ENCODE results near the gene ELP4.

GRCh38 chr11:31598454-31598853, 88.9 kb downstream of the ELP4 start:
- TF ChIP-seq, protein P1, sequence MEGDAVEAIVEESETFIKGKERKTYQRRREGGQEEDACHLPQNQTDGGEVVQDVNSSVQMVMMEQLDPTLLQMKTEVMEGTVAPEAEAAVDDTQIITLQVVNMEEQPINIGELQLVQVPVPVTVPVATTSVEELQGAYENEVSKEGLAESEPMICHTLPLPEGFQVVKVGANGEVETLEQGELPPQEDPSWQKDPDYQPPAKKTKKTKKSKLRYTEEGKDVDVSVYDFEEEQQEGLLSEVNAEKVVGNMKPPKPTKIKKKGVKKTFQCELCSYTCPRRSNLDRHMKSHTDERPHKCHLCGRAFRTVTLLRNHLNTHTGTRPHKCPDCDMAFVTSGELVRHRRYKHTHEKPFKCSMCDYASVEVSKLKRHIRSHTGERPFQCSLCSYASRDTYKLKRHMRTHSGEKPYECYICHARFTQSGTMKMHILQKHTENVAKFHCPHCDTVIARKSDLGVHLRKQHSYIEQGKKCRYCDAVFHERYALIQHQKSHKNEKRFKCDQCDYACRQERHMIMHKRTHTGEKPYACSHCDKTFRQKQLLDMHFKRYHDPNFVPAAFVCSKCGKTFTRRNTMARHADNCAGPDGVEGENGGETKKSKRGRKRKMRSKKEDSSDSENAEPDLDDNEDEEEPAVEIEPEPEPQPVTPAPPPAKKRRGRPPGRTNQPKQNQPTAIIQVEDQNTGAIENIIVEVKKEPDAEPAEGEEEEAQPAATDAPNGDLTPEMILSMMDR (conservative IDR thresholded peaks at IDR 0.05; ENCODE audit: low read length) = no peak
- TF ChIP-seq EZH2phosphoT487 (IDR thresholded peaks at IDR 0.05; ENCODE audit: borderline replicate concordance) = no peak
